ENCODE measurements around the gene ZNF668. TPM values are rescaled to one million over a fixed set of nuclear protein-coding genes. Genes with fewer than 3 reads are reported as not detected.

The ZNF668 gene
- total RNA-seq, 1 donor = 10.7 TPM

DNA sequence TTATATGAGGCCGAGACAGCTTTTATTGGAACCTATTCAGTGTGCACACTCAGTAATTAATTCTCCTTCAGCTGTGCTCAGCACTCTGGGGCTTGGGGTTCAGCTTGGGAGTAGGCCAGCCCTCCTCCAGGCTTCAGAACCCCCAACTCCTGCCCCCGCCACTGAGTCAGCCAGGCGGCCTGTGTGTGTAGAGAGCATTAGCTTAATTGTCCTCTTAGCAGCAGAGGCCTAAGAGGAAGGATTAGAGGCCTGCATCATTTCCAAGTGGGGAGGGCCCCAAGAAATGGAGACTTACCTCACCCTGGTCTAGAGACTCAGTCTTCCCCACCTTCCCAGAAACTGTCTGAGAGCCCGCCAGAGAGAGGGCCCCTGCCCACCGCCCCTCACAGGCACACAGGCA lies 13.9 kb upstream of the ZNF668 start:
- Histone ChIP-seq H3K9me3 (ENCODE audit: low read depth, low read length) (no peaks in the 10 kb centered on the region), H3K4me1 (ENCODE audit: insufficient read depth, low read length) (no peaks in the 10 kb centered on the region), H3K4me3 (ENCODE audit: low read length) (no peak overlapping the region), H3K27me3 (ENCODE audit: insufficient read depth, low read length) (no peaks in the 10 kb centered on the region)

DNA sequence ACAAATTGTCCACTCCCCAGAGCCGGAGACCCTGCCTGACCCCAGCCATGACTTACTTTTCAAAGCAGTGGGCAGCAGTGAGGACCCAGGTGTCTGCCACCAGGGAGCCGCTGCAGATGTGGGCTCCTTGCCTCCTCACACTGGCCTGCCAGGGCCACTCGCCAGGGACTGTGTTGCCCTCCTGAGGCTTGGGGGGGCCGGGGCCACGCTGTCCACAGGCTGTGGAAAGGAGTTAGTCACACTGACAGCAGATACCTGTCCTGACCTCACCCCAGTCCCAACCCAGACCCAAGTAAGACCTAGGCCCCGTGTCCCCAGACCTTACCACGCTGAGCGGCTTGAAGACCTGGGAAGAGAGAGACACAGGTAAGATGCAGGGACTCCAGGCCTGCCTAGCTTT lies 13.4 kb upstream of the ZNF668 start:
- no peaks in the 10 kb centered on the region for H3K27me3 ChIP-seq (ENCODE audit: insufficient read depth, low read length)
- no peak overlapping the region for H3K4me3 ChIP-seq (ENCODE audit: low read length)
- H3K4me1 ChIP-seq (ENCODE audit: insufficient read depth, low read length) = no peaks in the 10 kb centered on the region
- H3K9me3 ChIP-seq (ENCODE audit: low read depth, low read length) = no peaks in the 10 kb centered on the region

DNA sequence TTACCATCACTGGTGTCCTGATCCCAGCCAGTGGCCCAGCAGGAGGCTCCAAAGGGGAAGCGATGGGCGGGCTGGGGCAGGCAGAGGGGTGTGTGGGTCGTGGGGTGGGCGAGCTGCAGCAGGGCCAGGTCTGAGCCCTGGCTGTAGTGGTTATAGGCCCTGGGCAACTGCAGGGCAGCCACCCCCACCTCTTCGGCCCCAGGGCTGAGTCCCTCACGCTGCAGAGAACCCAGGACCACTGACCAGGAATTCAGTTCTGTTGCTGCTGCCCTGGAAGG lies 12.5 kb upstream of the ZNF668 start:
- Histone ChIP-seq H3K9me3 (ENCODE audit: low read depth, low read length) (no peaks in the 10 kb centered on the region), H3K4me1 (ENCODE audit: insufficient read depth, low read length) (no peaks in the 10 kb centered on the region), H3K27me3 (ENCODE audit: insufficient read depth, low read length) (no peaks in the 10 kb centered on the region), H3K4me3 (ENCODE audit: low read length) (no peak overlapping the region)

DNA sequence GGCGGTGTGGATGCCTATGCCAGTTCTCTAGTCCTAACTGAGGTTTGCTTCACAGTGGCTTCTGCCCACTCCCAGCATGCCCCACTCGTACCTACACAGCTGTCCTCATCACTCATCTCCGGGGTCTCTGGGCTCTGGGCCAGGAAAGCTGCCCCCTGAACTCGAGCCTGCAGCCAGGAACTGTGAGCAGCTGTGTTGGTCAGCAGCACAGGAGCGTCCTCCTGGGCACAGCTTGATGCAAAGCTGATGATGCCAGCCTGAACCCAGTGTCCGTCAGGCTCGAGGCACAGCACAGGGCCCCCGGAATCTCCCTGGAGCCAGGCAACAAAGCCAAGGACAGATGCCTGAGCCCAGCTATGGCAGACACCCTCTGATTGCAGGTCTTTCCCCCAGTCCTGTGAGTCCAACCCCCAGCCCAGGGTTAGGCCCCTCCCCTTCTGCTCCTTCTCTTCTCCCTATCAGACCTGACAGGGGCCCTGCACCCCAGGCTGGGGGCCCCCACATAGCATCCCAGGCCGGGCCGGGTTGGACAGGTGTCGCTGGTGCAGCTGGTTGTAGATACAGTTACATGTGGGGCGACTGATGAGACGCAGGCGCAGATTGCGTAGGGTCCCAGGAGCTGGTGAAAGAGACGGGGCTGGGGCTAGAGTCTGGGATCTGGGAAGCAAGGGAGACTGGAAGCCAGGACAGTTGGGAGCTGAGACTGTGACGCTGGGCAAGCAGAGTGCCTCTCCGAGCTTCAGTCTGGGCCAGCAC lies 12.0 kb upstream of the ZNF668 start:
- Histone ChIP-seq H3K4me1 (ENCODE audit: insufficient read depth, low read length) (no peaks in the 10 kb centered on the region), H3K9me3 (ENCODE audit: low read depth, low read length) (no peaks in the 10 kb centered on the region), H3K27me3 (ENCODE audit: insufficient read depth, low read length) (no peaks in the 10 kb centered on the region), H3K4me3 (ENCODE audit: low read length) (no peak overlapping the region)

DNA sequence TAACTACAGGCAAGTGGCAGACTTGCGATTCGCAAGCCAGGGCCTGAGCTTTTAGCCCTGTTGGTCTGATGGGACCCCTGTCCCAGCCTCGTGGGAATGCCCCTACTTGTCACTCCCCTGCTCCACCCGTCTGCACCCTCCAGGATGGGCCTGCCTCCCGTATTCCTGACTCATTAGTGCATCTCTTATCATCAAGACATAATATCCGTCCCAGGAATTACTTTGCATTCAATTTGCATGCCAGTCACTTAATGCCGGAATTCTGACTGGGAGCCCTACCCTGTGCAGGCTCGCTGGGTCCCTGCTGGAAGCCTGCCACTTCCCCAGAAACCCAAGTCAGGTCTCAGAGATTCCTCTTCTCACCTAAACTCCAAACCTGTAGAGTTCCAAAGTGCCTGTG lies 11.4 kb upstream of the ZNF668 start:
- Histone ChIP-seq H3K9me3 (ENCODE audit: low read depth, low read length) (no peaks in the 10 kb centered on the region), H3K4me1 (ENCODE audit: insufficient read depth, low read length) (no peaks in the 10 kb centered on the region), H3K4me3 (ENCODE audit: low read length) (no peak overlapping the region), H3K27me3 (ENCODE audit: insufficient read depth, low read length) (no peaks in the 10 kb centered on the region)

DNA sequence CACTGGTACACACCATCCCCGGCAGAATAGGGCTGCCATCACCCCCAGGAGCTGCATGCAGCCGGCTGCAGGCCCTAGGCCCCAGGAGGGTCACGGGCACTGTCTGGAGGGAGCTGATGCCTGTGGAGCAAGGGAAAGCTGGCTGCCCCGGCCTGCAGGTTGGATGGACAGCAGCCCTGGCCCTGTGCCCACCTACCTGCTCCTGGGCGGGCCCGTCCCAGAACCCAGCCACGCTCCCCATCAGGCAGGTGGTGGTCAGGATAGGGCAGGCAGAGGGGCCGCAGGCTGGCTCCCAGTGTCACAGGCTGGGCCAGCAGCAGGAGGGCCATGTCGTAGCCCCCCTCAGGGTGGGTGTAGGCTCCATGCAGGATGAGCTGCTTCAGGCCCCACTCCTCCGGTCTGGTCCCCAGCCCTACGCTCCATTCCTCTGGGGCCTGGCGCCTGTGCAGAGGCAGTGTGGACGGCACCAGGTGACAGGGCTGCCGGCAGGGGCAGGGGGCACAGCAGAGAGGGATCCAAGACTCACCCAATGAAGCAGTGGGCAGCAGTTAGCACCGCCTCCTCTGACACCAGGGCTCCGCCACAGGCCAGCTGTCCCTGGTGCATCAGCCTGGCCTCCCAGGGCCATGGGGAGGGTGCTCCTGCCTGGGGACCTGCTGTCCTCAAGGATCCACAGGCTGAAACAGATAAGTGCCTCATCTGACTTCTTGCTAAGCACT lies 10.7 kb upstream of the ZNF668 start:
- no peak overlapping the region for H3K4me3 ChIP-seq (ENCODE audit: low read length)
- no peaks in the 10 kb centered on the region for H3K4me1 ChIP-seq (ENCODE audit: insufficient read depth, low read length)

DNA sequence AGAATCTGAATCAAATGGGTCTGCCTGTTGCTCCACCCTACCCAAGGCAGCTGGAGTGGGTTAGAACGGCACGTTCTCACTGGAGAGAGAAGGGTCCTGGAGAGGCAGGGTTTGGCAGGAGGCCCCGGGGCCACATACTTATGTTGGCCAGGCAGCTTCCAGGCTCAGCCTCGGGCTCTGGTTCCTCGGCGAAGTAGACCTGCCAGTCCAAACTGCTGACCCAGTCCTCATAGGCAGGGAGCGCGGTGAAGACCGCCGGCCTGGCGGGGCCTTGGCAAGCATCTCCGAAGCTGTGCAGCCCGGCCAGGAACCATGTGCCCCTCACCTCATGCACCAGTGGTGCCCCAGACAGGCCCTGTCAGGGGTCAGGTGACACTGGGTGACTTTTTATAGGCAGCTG lies 9.9 kb upstream of the ZNF668 start:
- peaks cover 4% of the 10 kb centered on the region for H3K4me1 ChIP-seq (ENCODE audit: insufficient read depth, low read length)
- no peak overlapping the region for H3K4me3 ChIP-seq (ENCODE audit: low read length)
- no peaks in the 10 kb centered on the region for H3K9me3 ChIP-seq (ENCODE audit: low read depth, low read length)
- H3K27me3 ChIP-seq (ENCODE audit: insufficient read depth, low read length) = no peaks in the 10 kb centered on the region

More for the DNA sequence above, 10.7 kb upstream of the ZNF668 start:
- Histone ChIP-seq H3K9me3 (ENCODE audit: low read depth, low read length) (no peaks in the 10 kb centered on the region), H3K27me3 (ENCODE audit: insufficient read depth, low read length) (no peaks in the 10 kb centered on the region)

DNA sequence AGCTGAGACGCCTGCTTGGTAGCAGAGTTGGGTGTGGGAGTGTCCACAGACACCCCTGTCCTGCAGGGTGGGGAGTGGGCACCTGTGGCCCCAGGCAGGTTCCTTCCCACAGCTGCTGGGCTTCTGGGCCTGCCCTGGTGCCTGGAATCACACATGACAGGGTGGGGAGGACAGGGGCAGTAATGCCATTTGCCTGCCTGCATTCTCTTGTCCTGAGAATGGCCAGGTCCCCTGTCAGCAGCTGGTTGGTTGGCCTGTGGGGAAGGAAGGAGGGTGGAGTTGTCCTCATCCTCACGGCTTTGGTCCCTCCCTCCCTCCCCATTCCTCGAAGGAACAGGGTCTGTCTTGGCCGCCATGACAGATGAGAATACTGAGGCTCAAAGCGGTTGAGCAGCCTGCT lies 9.5 kb upstream of the ZNF668 start:
- Histone ChIP-seq H3K9me3 (ENCODE audit: low read depth, low read length) (no peaks in the 10 kb centered on the region), H3K4me1 (ENCODE audit: insufficient read depth, low read length) (peaks cover 7% of the 10 kb centered on the region), H3K27me3 (ENCODE audit: insufficient read depth, low read length) (no peaks in the 10 kb centered on the region), H3K4me3 (ENCODE audit: low read length) (no peak overlapping the region)

DNA sequence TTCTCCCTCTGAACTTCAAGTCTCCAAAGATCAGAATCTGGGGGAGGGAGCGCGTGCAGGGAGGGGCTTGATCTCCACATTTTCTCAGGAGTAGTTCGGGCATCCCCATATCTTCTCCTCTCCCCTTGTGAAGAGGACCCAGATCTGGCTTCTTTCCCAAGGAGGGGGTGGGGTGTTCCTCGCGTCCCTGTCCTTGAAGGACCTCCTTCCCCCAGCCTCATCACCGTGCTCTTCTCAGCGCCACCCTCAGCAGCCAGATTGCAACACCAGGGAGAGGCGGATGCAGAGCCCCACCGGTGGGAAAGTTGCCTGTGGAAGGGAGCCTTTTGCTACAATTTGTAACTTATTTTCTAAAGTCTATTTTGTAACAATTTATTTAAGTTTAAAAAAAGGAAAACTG lies 9.0 kb upstream of the ZNF668 start:
- H3K4me1 ChIP-seq (ENCODE audit: insufficient read depth, low read length) = peaks cover 7% of the 10 kb centered on the region
- H3K27me3 ChIP-seq (ENCODE audit: insufficient read depth, low read length) = no peaks in the 10 kb centered on the region
- no peak overlapping the region for H3K4me3 ChIP-seq (ENCODE audit: low read length)
- H3K9me3 ChIP-seq (ENCODE audit: low read depth, low read length) = no peaks in the 10 kb centered on the region

DNA sequence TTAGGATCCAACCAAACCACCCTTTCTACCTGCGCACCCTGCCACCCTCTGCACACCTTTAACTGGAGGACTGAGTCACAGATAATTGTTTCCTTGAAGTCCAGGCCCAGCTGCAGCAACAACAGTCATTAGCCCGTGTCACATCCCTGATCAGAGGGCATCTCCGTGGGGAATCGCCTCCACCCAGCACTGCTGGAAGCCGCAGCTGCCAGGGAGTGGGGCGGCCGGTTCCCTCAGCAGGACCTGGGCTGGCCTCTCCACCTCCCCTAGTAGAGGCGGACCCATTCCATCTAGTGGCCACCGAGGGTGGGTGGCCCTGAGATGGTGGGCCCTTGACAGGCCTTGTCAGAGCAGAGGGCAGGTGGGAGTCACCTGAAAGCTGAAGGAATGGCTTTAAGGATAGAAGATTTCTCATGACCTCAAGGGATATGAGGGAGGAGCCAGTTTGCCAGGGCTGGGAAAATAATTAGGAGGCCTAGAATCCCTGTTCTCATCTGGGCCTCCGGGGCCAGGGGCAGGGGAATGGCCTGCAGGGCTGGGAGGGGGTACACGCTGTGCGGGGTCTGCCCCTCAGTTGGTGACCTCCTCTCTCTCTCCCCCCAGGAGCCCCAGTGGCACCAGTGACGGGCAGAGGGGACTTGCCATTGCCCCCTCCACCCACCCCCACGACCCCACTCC lies 8.5 kb upstream of the ZNF668 start:
- Histone ChIP-seq H3K4me1 (ENCODE audit: insufficient read depth, low read length) (peaks cover 7% of the 10 kb centered on the region), H3K9me3 (ENCODE audit: low read depth, low read length) (no peaks in the 10 kb centered on the region), H3K4me3 (ENCODE audit: low read length) (no peak overlapping the region)

DNA sequence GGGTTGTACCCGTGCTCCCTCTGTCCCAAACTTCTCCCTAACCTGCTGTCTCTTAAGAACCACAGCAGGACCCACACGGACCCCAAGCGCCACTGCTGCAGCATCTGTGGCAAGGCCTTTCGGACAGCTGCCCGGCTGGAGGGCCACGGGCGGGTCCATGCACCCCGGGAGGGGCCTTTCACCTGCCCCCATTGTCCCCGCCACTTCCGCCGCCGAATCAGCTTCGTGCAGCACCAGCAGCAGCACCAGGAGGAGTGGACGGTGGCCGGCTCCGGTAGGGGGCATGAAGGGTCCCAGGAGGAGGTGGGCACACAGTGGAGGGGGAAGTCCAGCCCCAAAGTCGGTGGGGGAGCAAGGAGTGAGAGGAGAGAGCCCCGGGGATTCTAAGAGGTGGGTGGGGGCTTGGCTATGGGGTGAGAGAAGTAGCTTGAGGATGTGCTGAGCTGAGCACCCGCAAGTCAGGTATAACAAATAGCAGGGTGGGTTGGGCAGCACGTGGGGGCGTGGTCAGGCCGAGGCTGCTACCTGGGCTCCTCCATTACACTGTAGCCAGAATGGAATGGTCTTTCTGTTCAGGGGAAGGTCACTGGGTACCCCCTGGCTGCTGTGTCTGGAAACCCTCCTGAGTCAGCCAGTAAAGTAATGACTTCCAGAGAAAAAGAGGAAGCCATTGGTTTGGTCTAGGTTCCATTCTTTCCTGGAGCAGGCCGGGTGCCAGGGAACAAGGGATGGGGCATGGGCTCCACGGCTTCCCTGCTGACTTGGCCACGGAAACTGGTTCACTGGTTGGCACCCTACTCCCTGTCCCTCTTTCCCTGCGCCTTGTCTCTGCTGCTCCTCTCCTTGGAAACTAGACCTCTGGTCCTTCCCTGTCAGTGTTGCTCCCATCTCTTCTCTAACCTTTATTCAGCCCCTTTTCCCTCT lies 7.7 kb upstream of the ZNF668 start:
- Histone ChIP-seq H3K4me1 (ENCODE audit: insufficient read depth, low read length) (peaks cover 7% of the 10 kb centered on the region), H3K9me3 (ENCODE audit: low read depth, low read length) (no peaks in the 10 kb centered on the region), H3K4me3 (ENCODE audit: low read length) (no peak overlapping the region), H3K27me3 (ENCODE audit: insufficient read depth, low read length) (no peaks in the 10 kb centered on the region)

More for the DNA sequence above, 8.5 kb upstream of the ZNF668 start:
- no peaks in the 10 kb centered on the region for H3K27me3 ChIP-seq (ENCODE audit: insufficient read depth, low read length)

DNA sequence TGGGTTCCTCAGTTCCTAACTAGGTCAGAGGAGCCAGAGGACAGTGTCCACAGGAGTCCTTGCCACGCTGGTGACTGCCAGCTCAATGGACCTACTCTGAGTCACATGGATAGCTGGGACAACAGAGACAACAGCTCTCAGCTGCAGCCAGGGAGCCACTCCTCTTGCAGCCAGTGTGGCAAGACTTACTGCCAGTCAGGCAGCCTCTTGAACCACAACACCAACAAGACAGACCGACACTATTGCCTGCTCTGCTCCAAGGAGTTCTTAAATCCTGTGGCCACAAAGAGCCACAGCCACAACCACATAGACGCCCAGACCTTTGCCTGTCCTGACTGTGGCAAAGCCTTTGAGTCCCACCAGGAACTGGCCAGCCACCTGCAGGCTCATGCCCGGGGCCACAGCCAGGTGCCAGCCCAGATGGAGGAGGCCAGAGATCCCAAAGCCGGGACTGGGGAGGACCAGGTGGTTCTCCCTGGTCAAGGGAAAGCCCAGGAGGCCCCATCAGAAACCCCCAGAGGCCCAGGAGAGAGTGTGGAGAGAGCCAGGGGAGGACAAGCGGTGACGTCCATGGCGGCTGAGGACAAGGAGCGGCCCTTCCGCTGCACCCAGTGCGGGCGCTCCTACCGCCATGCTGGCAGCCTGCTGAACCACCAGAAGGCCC lies 6.8 kb upstream of the ZNF668 start:
- peaks cover 11% of the 10 kb centered on the region for H3K4me1 ChIP-seq (ENCODE audit: insufficient read depth, low read length)
- no peaks in the 10 kb centered on the region for H3K27me3 ChIP-seq (ENCODE audit: insufficient read depth, low read length)
- no peak overlapping the region for H3K4me3 ChIP-seq (ENCODE audit: low read length)
- H3K9me3 ChIP-seq (ENCODE audit: low read depth, low read length) = no peaks in the 10 kb centered on the region

DNA sequence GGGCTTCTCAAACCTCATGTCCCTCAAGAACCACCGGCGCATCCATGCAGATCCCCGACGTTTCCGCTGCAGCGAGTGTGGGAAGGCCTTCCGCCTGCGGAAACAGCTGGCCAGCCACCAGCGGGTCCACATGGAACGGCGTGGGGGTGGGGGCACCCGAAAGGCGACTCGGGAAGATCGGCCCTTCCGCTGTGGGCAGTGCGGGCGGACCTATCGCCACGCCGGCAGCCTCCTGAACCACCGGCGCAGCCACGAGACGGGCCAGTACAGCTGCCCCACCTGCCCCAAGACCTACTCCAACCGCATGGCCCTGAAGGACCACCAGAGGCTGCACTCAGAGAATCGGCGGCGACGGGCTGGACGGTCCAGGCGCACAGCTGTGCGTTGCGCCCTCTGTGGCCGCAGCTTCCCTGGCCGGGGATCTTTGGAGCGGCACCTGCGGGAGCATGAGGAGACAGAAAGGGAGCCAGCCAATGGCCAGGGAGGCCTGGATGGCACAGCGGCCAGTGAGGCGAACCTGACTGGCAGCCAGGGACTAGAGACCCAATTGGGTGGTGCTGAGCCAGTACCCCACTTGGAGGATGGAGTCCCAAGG lies 6.1 kb upstream of the ZNF668 start:
- H3K4me3 ChIP-seq (ENCODE audit: low read length) = no peak overlapping the region

DNA sequence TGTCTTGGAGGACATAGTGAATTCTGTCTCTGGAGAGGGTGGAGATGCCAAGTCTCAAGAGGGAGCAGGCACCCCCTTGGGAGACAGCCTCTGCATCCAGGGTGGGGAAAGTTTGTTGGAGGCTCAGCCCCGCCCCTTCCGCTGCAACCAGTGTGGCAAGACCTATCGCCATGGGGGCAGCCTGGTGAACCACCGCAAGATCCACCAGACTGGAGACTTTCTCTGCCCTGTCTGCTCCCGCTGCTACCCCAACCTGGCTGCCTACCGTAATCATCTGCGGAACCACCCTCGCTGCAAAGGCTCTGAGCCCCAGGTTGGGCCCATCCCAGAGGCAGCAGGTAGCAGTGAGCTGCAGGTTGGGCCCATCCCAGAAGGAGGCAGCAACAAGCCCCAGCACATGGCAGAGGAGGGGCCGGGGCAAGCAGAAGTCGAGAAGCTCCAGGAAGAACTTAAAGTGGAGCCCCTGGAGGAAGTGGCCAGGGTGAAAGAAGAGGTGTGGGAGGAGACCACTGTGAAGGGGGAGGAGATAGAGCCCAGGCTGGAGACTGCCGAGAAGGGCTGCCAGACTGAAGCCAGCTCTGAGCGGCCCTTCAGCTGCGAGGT lies 5.4 kb upstream of the ZNF668 start:
- no peak overlapping the region for H3K4me3 ChIP-seq (ENCODE audit: low read length)
- peaks cover 24% of the 10 kb centered on the region for H3K4me1 ChIP-seq (ENCODE audit: insufficient read depth, low read length)
- no peaks in the 10 kb centered on the region for H3K27me3 ChIP-seq (ENCODE audit: insufficient read depth, low read length)
- no peaks in the 10 kb centered on the region for H3K9me3 ChIP-seq (ENCODE audit: low read depth, low read length)

More for the DNA sequence above, 6.1 kb upstream of the ZNF668 start:
- peaks cover 18% of the 10 kb centered on the region for H3K4me1 ChIP-seq (ENCODE audit: insufficient read depth, low read length)
- no peaks in the 10 kb centered on the region for H3K27me3 ChIP-seq (ENCODE audit: insufficient read depth, low read length)
- H3K9me3 ChIP-seq (ENCODE audit: low read depth, low read length) = no peaks in the 10 kb centered on the region
